CD8-positive, alpha-beta memory T cell (primary cell): ENCODE results near the gene MYO5B. TPM values are rescaled to one million over a fixed set of nuclear protein-coding genes. Genes with fewer than 3 reads are reported as not detected.
"Not testable (repeated sequence)": the region's sequence is repeated elsewhere in the genome, so short reads cannot be mapped to it uniquely, and the experiment has no call there.

Experiments used
- CTCF ChIA-PET: fragments of 350-600 bp; sonication (Branson Sonifier 250); formaldehyde crosslinking; loops from one replicate; lab custom pipeline; 2021; ENCODE audit warnings: antibody characterized with exemption; lab: Charles Lee
- POLR2A ChIA-PET: fragments of 350-600 bp; sonication (Branson Sonifier 250); formaldehyde crosslinking; loops from one replicate; lab custom pipeline; 2021; ENCODE audit warnings: antibody characterized with exemption; lab: Charles Lee
- DNase-seq, 5 donors: peaks; one replicate each; pipeline versions ENCODE4 v3.0.0 to v3.0.0-alpha.2; 2020 to 2022; ENCODE audit warnings: mixed read lengths in 1 of 5
- H3K27ac ChIP-seq: one replicate; pipeline ENCODE4 v1.7.0; 2013; ENCODE audit warnings: low read depth, mild to moderate bottlenecking, low read length, moderate library complexity
- H3K27me3 ChIP-seq: 2 replicates; pipeline ENCODE4 v1.7.0; 2013; ENCODE audit warnings: low read length, mild to moderate bottlenecking; ENCODE audit not compliant: insufficient read depth, poor library complexity, severe bottlenecking
- H3K36me3 ChIP-seq: 2 replicates; pipeline ENCODE4 v1.7.0; 2013; ENCODE audit warnings: mild to moderate bottlenecking, low read length, moderate library complexity; ENCODE audit not compliant: insufficient read depth
- H3K4me1 ChIP-seq: 2 replicates; pipeline ENCODE4 v1.7.0; 2013; ENCODE audit warnings: mild to moderate bottlenecking, low read length, moderate library complexity; ENCODE audit not compliant: insufficient read depth
- H3K4me3 ChIP-seq: 2 replicates; pipeline ENCODE4 v1.7.0; 2013; ENCODE audit warnings: mild to moderate bottlenecking, low read length
- H3K9me3 ChIP-seq: 2 replicates; pipeline ENCODE4 v1.7.0; 2013; ENCODE audit warnings: mild to moderate bottlenecking, low read length
- H3K27ac Mint-ChIP-seq, 8 donors: one replicate each; pipeline ENCODE4 v1.8.0; 2020 to 2021; ENCODE audit warnings: mixed read lengths in 8 of 8, mild to moderate bottlenecking in 6 of 8, inconsistent platforms in 3 of 8, moderate library complexity in 3 of 8
- H3K27me3 Mint-ChIP-seq, 2 donors: one replicate each; pipeline ENCODE4 v1.8.0; 2020 to 2021; ENCODE audit warnings: mixed read lengths in 2 of 2, mild to moderate bottlenecking in 1 of 2, moderate library complexity in 1 of 2
- H3K36me3 Mint-ChIP-seq, 3 donors: one replicate each; pipeline ENCODE4 v1.8.0; 2020 to 2021; ENCODE audit warnings: mixed read lengths in 3 of 3, inconsistent platforms in 1 of 3, mild to moderate bottlenecking in 1 of 3
- H3K4me1 Mint-ChIP-seq, 3 donors: one replicate each; pipeline ENCODE4 v1.8.0; 2020 to 2021; ENCODE audit warnings: mixed read lengths in 3 of 3, inconsistent platforms in 1 of 3, mild to moderate bottlenecking in 1 of 3
- H3K4me3 Mint-ChIP-seq, 7 donors: one replicate each; pipeline ENCODE4 v1.8.0; 2020 to 2021; ENCODE audit warnings: mixed read lengths in 7 of 7, mild to moderate bottlenecking in 6 of 7, moderate library complexity in 4 of 7, inconsistent platforms in 2 of 7
- H3K9me3 Mint-ChIP-seq, 5 donors: one replicate each; pipeline ENCODE4 v1.8.0; 2020 to 2022; ENCODE audit warnings: mixed read lengths in 5 of 5, mild to moderate bottlenecking in 3 of 5, moderate library complexity in 2 of 5, inconsistent platforms in 1 of 5
- polyA plus RNA-seq: library from polyadenylated mRNA; unstranded; fragments of 300-500 nt; fragmentation: Illumina TruSeq; gene quantifications from one replicate; pipeline ENCODE4 v1.2.3, GENCODE V29; 2021
- total RNA-seq, 2 experiments: library from RNA; stranded (reverse); gene quantifications; one replicate each; pipeline ENCODE4 v1.2.3, GENCODE V29; 2021

MYO5B gene
- total and polyA plus RNA-seq, 3 experiments from 2014 or later = 0.07 to 0.11 TPM; not detected in 1

DNA sequence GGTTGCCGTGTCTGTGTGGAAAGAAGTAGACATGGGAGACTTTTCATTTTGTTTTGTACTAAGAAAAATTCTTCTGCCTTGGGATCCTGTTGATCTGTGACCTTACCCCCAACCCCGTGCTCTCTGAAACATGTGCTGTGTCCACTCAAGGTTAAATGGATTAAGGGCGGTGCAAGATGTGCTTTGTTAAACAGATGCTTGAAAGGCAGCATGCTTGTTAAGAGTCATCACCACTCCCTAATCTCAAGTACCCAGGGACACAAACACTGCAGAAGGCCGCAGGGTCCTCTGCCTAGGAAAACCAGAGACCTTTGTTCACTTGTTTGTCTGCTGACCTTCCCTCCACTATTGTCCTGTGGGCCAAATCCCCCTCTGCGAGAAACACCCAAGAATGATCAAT is 394.5 kb downstream of the MYO5B start:
- H3K36me3 ChIP-seq = peaks cover 13% of the 10 kb centered on the region
- Mint-ChIP-seq H3K27ac (peak overlapping the region in 1 of 8 donors; percentile 63), H3K4me1 (peaks cover 12 to 25% (median 21%) of the 10 kb centered on the region in 3 donors), H3K36me3 (peaks cover 0 to 46% (median 13%) of the 10 kb centered on the region in 3 donors)
- CTCF ChIA-PET, POLR2A ChIA-PET, H3K9me3 ChIP-seq, H3K9me3 Mint-ChIP-seq, H3K27ac ChIP-seq, H3K4me3 Mint-ChIP-seq, H3K27me3 Mint-ChIP-seq, DNase-seq, H3K27me3 ChIP-seq, H3K4me1 ChIP-seq, H3K4me3 ChIP-seq: not testable (repeated sequence)

DNA sequence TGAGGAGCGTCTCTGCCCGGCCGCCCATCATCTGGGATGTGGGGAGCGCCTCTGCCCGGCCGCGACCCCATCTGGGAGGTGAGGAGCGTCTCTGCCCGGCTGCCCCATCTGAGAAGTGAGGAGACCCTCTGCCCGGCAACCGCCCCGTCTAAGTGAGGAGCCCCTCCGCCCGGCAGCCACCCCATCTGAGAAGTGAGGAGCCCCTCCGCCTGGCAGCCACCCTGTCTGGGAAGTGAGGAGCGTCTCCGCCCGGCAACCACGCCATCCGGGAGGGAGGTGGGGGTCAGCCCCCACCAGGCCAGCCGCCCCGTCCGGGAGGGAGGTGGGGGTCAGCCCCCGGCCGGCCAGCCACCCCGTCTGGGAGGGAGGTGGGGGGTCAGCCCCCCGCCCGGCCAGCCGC is 395.1 kb downstream of the MYO5B start:
- H3K27ac ChIP-seq, H3K4me1 ChIP-seq, CTCF ChIA-PET, H3K27ac Mint-ChIP-seq, H3K9me3 ChIP-seq, H3K9me3 Mint-ChIP-seq, H3K4me3 Mint-ChIP-seq, POLR2A ChIA-PET, H3K27me3 Mint-ChIP-seq, H3K27me3 ChIP-seq, DNase-seq, H3K4me3 ChIP-seq: not testable (repeated sequence)
- peaks cover 15% of the 10 kb centered on the region for H3K36me3 ChIP-seq
- Mint-ChIP-seq H3K36me3 (peaks cover 0 to 53% (median 15%) of the 10 kb centered on the region in 3 donors), H3K4me1 (peaks cover 10 to 18% (median 14%) of the 10 kb centered on the region in 3 donors)

DNA sequence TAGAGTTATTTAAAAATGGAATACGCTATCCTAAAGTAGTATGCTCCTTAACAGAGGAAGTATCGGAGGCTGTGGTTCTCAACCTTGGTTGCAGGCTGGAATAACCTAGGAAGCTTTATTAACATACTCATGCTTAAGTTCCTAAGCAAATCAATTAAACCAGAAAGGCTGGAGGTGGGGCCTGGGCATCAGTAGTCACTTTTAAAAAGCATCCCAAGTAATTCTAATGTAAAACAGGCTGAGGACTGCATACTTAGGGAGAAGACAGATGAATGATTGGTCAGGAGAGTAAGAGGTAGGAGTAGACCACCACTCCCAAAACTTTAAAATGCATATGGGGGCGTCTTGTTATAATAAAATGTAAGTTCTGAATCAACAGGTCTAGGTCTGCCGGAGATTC is 396.9 kb downstream of the MYO5B start:
- Mint-ChIP-seq H3K9me3 (no peaks in the 10 kb centered on the region), H3K27me3 (no peaks in the 10 kb centered on the region), H3K4me1 (peaks cover 0 to 3% (median 2%) of the 10 kb centered on the region in 3 donors), H3K4me3 (no peak overlapping the region), H3K36me3 (peaks cover 3 to 64% (median 17%) of the 10 kb centered on the region in 3 donors), H3K27ac (no peak overlapping the region)
- no peaks in the 10 kb centered on the region for H3K9me3 ChIP-seq
- CTCF ChIA-PET = no interaction called here
- no peak overlapping the region for H3K27ac ChIP-seq
- H3K4me3 ChIP-seq = no peak overlapping the region
- H3K4me1 ChIP-seq = no peaks in the 10 kb centered on the region
- POLR2A ChIA-PET = interaction anchor here (0.7 kb wide), 1 partner anchor 16 kb away, joined by 3 read pairs; no protein-coding TSS in a partner anchor
- DNase-seq = no peak
- peaks cover 27% of the 10 kb centered on the region for H3K36me3 ChIP-seq
- no peaks in the 10 kb centered on the region for H3K27me3 ChIP-seq

DNA sequence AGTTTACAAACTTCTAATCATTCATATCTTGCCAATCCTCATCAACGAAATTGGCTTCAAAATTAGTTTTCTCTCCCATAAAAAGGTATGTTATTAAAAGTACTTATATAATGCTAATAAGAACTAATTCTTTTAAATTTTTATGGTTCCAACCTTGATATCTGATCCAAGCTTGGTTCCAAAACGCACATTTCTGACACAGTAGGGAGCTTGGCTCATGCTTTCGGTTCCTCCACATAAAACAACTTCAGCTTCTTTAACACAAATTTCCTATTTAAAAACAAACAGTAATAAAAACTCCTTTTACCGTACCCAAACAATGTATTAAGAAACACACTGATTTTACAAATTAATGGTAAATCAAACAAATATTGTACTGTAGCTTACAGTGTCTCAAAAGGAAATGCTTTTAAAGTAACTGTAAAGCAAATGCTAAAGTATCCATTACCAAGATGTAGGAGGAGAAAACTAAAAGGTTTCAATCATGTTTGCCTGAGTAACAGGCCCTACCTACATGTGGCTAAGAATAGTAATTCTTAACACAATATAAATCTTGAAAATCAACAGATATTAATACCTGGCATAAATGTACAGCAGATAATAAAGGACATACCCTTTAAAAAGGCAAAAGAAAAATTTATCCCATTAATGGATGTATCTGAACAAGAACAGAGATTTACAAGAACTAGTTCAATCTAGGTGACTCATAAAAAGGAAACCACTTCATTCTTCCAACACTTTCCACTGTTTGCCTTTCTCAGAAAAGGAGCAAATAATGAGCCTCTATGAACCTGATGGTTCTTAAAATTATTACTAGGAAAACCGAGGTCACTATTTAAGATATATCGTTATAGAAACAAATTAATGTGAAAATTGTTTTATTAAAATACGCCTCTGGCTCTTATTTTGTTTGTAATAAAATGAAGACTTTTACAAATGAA is 399.1 kb downstream of the MYO5B start:
- Histone ChIP-seq H3K36me3 (peaks cover 29% of the 10 kb centered on the region), H3K4me1 (no peaks in the 10 kb centered on the region), H3K9me3 (no peaks in the 10 kb centered on the region), H3K4me3 (no peak overlapping the region), H3K27me3 (no peaks in the 10 kb centered on the region), H3K27ac (no peak overlapping the region)
- Mint-ChIP-seq H3K4me1 (peaks cover 0 to 3% (median 0%) of the 10 kb centered on the region in 3 donors), H3K9me3 (no peaks in the 10 kb centered on the region), H3K27ac (peak overlapping the region in 1 of 8 donors; percentile 60), H3K27me3 (no peaks in the 10 kb centered on the region), H3K36me3 (peaks cover 7 to 70% (median 17%) of the 10 kb centered on the region in 3 donors), H3K4me3 (no peak overlapping the region)
- POLR2A ChIA-PET = no interaction called here
- DNase-seq = no peak
- CTCF ChIA-PET = no interaction called here

DNA sequence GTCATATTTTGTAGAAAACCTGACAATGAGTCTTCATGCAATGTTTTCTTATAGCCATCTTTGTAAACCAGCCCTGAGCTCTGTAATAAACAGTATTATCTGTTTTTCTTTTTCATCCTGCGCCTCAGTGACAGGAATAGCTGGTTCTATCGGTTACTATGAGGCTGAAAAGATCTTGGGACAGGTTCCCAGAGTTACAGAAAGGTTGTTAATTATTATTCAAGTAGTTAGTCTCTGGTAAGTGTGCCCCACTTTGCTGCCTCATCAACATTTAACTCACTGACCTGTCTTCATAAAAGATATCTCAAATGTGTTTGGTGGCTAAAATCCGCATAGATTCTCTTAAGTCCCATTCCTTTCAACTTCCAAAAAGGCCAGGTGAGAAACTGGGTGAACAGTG is 400.2 kb downstream of the MYO5B start:
- Mint-ChIP-seq H3K4me3 (no peak overlapping the region), H3K4me1 (peaks cover 1 to 6% (median 5%) of the 10 kb centered on the region in 3 donors), H3K36me3 (peaks cover 7 to 74% (median 25%) of the 10 kb centered on the region in 3 donors), H3K27me3 (no peaks in the 10 kb centered on the region), H3K9me3 (no peaks in the 10 kb centered on the region), H3K27ac (no peak overlapping the region)
- H3K9me3 ChIP-seq = no peaks in the 10 kb centered on the region
- no peak for DNase-seq
- CTCF ChIA-PET = interaction anchor here (1.7 kb wide), 1 partner anchor 17 kb away, joined by 3 read pairs; no protein-coding TSS in a partner anchor
- H3K27me3 ChIP-seq = no peaks in the 10 kb centered on the region
- no peaks in the 10 kb centered on the region for H3K4me1 ChIP-seq
- H3K36me3 ChIP-seq = peaks cover 34% of the 10 kb centered on the region
- POLR2A ChIA-PET = no interaction called here
- no peak overlapping the region for H3K27ac ChIP-seq
- no peak overlapping the region for H3K4me3 ChIP-seq

DNA sequence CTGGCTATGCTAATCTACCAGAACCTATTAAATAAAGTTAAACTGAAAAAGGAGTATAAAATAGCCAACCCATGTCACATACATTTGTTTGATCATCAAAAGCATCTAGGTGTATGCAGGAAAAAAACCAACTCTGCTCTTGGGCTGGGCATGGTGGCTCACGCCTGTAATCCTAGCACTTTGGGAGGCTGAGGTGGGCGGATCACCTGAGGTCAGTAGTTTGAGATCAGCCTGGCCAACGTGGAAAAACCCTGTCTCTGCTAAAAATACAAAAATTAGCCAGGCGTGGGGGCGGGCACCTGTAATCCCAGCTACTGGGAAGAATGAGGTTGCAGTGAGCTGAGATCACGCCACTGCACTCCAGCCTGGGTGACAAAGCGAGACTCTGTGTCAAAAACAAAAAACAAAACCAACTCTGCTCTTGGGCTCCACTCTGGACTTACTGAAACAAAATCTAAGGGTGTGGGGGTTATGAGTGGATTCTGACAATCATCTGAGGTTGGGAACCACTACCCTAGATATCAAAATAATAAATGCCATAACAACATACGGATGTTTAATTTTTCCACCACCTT is 405.3 kb downstream of the MYO5B start:
- H3K27ac ChIP-seq, H3K27me3 ChIP-seq, POLR2A ChIA-PET, H3K9me3 Mint-ChIP-seq, H3K27me3 Mint-ChIP-seq, H3K4me3 ChIP-seq, DNase-seq, CTCF ChIA-PET, H3K9me3 ChIP-seq: not testable (repeated sequence)
- peaks cover 7 to 50% (median 18%) of the 10 kb centered on the region in 3 donors for H3K36me3 Mint-ChIP-seq
- H3K4me1 Mint-ChIP-seq = peaks cover 44 to 51% (median 51%) of the 10 kb centered on the region in 3 donors
- peak overlapping the region in 5 of 8 donors; percentile 18 to 87 (median 59) for H3K27ac Mint-ChIP-seq
- H3K36me3 ChIP-seq = peaks cover 17% of the 10 kb centered on the region
- peak overlapping the region in 1 of 7 donors; percentile 54 for H3K4me3 Mint-ChIP-seq
- H3K4me1 ChIP-seq = peaks cover 33% of the 10 kb centered on the region

DNA sequence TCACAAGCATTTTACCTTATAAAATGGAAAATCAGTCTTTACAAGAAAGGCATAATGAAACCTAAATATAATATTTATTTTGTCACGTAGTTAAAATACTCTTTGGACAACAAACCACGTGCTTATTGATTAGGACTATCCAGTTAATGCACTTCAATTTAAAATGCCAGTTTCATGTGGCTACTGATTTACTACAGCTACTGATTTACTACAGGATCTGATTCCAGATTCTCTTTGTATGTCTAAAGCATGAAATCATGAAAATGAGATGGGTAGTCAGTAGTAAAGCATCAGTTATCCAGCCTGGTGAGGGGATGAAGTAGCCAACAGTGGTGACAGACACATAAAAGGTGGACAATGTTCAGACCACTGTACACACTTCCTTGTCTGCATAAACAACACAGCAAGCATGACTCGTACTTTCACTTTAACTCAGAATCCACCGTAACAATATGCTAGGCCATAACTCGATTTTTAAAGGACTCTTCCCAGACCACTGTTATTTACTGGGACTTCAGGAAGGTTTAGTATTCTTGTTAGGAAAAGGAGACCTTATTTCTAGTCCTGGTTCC is 406.5 kb downstream of the MYO5B start:
- no peaks in the 10 kb centered on the region for H3K27me3 Mint-ChIP-seq
- CTCF ChIA-PET = no interaction called here
- POLR2A ChIA-PET = interaction anchor here (0.6 kb wide), 2 partner anchors 19 to 848 kb away, joined by 3 to 4 read pairs; no protein-coding TSS in a partner anchor
- peaks cover 54 to 61% (median 60%) of the 10 kb centered on the region in 3 donors for H3K4me1 Mint-ChIP-seq
- Histone ChIP-seq H3K27ac (no peak overlapping the region), H3K9me3 (no peaks in the 10 kb centered on the region), H3K4me3 (peak overlapping the region; percentile 1), H3K36me3 (peaks cover 13% of the 10 kb centered on the region), H3K27me3 (no peaks in the 10 kb centered on the region), H3K4me1 (peaks cover 44% of the 10 kb centered on the region)
- DNase-seq = no peak
- peaks cover 5 to 51% (median 20%) of the 10 kb centered on the region in 3 donors for H3K36me3 Mint-ChIP-seq
- peak overlapping the region; percentile 58 to 91 (median 84) for H3K27ac Mint-ChIP-seq
- no peaks in the 10 kb centered on the region for H3K9me3 Mint-ChIP-seq
- H3K4me3 Mint-ChIP-seq = peak overlapping the region; percentile 65 to 83 (median 77)
